K562 (cell line): ENCODE data around the gene MICU1. TPM values are rescaled to one million over a fixed set of nuclear protein-coding genes. Genes with fewer than 3 reads are reported as not detected.

Experiments
- ATAC-seq: fragments of 200-7000 bp; cut with Tn5 transposase; 3 replicates; pipeline ENCODE4 v1.9.1; 2020; ENCODE audit warnings: moderate library complexity
- BruUV-seq: library from RNA; stranded (reverse); fragments of 400-500 nt; replicated peaks from 2 replicates; lab custom pipeline; 2021; lab: Mats Ljungman, UMichigan
- CTCF ChIA-PET: fragments of 300-600 bp; formaldehyde crosslinking; extraction: SDS; loops from one replicate; lab custom pipeline; 2021; ENCODE audit warnings: low intra/inter-chr PET ratio; lab: Yijun Ruan, JAX
- POLR2A ChIA-PET: fragments of 300-600, 350-650 bp; sonication (Branson Sonifier 250); formaldehyde crosslinking; extraction: SDS; loops from one replicate; lab custom pipeline; 2021; ENCODE audit warnings: antibody characterized with exemption, inconsistent platforms; lab: Yijun Ruan, JAX
- DNase-seq, 4 experiments: peaks; one replicate each; pipeline versions ENCODE4 v3.0.0 to v3.0.0-alpha.2; 2011 to 2018; ENCODE audit warnings: low spot score in 3 of 4, mixed read lengths in 3 of 4; ENCODE audit errors: extremely low read depth in 1 of 4
- FAIRE-seq: peaks from 2 replicates; lab custom pipeline; 2011; peaks lifted over from hg19 to GRCh38; lab: Jason Lieb, UNC
- H2AFZ ChIP-seq: 2 replicates; pipeline ENCODE4 v1.6.0; 2011; ENCODE audit warnings: low read depth, low read length, control low read depth, inconsistent platforms
- H3K27ac ChIP-seq: fragments of 200-600 bp; 3 replicates; pipeline ENCODE4 v1.8.0; 2011; ENCODE audit warnings: low read depth, mild to moderate bottlenecking, control low read depth, inconsistent platforms, low read length, moderate library complexity, mixed read lengths; ENCODE audit errors: extremely low read depth
- H3K27me3 ChIP-seq, 2 experiments: fragments of 300-600 bp in 1 of 2; 2 replicates in 1 of 2; 3 replicates in 1 of 2; pipeline versions ENCODE4 v1.6.0 to v1.8.0; 2011; ENCODE audit warnings: inconsistent platforms in 2 of 2, low read length in 2 of 2, mild to moderate bottlenecking in 1 of 2, mixed read lengths in 1 of 2, moderate library complexity in 1 of 2; ENCODE audit not compliant: control insufficient read depth in 2 of 2, insufficient read depth in 2 of 2
- H3K36me3 ChIP-seq: fragments of 300-600 bp; 3 replicates; pipeline ENCODE4 v1.8.0; 2011; ENCODE audit warnings: mild to moderate bottlenecking, low read length, inconsistent platforms; ENCODE audit not compliant: control insufficient read depth, insufficient read depth
- H3K4me1 ChIP-seq, 2 experiments: fragments of 200-600 bp in 1 of 2; replicated peaks in 1 of 2; 2 replicates in 1 of 2; 3 replicates in 1 of 2; pipeline versions ENCODE4 v1.5.1 to v1.8.0; 2011; ENCODE audit warnings: inconsistent platforms in 2 of 2, low read length in 2 of 2, mild to moderate bottlenecking in 1 of 2, mixed read lengths in 1 of 2, moderate library complexity in 1 of 2; ENCODE audit not compliant: control insufficient read depth in 2 of 2, insufficient read depth in 2 of 2
- H3K4me2 ChIP-seq: 2 replicates; pipeline ENCODE4 v1.6.1; 2011; ENCODE audit warnings: low read length, control low read depth, inconsistent platforms, mixed read lengths; ENCODE audit not compliant: insufficient read depth
- H3K4me3 ChIP-seq: fragments of 200-600 bp; sonication (generic), shearing (Covaris generic); 2 replicates; pipeline ENCODE4 v1.5.1; 2016; ENCODE audit warnings: control low read depth, inconsistent platforms
- H3K79me2 ChIP-seq: fragments of 200-600 bp; 3 replicates; pipeline ENCODE4 v1.8.0; 2011; ENCODE audit warnings: low read length, inconsistent platforms; ENCODE audit not compliant: control insufficient read depth, insufficient read depth
- H3K9ac ChIP-seq, 2 experiments: 2 replicates each; pipeline versions ENCODE4 v1.6.0 to v1.6.1; 2011; ENCODE audit warnings: low read depth in 2 of 2, low read length in 2 of 2, control low read depth in 1 of 2, inconsistent platforms in 1 of 2, mild to moderate bottlenecking in 1 of 2, mixed read lengths in 1 of 2; ENCODE audit not compliant: insufficient read depth in 1 of 2
- H3K9me1 ChIP-seq: one replicate; pipeline ENCODE4 v1.6.0; 2011; ENCODE audit warnings: inconsistent platforms, mild to moderate bottlenecking, low read length, moderate library complexity; ENCODE audit not compliant: control insufficient read depth, insufficient read depth
- H3K9me3 ChIP-seq: replicated peaks from 2 replicates; pipeline ENCODE4 v1.5.1; 2011; ENCODE audit warnings: low read depth, low read length, inconsistent platforms; ENCODE audit not compliant: control insufficient read depth, insufficient read depth
- H4K20me1 ChIP-seq: replicated peaks from 2 replicates; pipeline ENCODE4 v1.6.1; 2011; ENCODE audit warnings: low read length, inconsistent platforms, mixed read lengths; ENCODE audit not compliant: control insufficient read depth, insufficient read depth
- BRF1 ChIP-seq: IDR thresholded peaks from 3 replicates; pipeline ENCODE4 v1.6.1; 2011; ENCODE audit warnings: borderline replicate concordance, mild to moderate bottlenecking; ENCODE audit not compliant: insufficient read length; ENCODE audit errors: extremely low read depth
- CEBPB ChIP-seq: fragments of 450-650 bp; IDR thresholded peaks from 2 replicates; pipeline ENCODE4 v1.6.1; 2016; ENCODE audit warnings: missing genetic modification characterization, missing compliant biosample characterization
- CREM ChIP-seq: IDR thresholded peaks from 2 replicates; pipeline ENCODE4 v1.6.1; 2014; ENCODE audit warnings: antibody characterized with exemption, low read depth
- ELK3 ChIP-seq: fragments of 450-650 bp; formaldehyde crosslinking; IDR thresholded peaks from 2 replicates; pipeline ENCODE4 v1.4.0; 2020; ENCODE audit warnings: mild to moderate bottlenecking
- FOXO4 ChIP-seq: fragments of 450-650 bp; formaldehyde crosslinking; IDR thresholded peaks from 2 replicates; pipeline ENCODE4 v1.4.0; 2020; ENCODE audit warnings: mild to moderate bottlenecking, moderate library complexity
- GATA2 ChIP-seq: sonication (generic); formaldehyde crosslinking; IDR thresholded peaks from 2 replicates; pipeline ENCODE4 v1.4.0; 2020; ENCODE audit warnings: mild to moderate bottlenecking, missing genetic modification reagents
- MXD1 ChIP-seq: fragments of 250-450 bp; sonication (Bioruptor Pico); IDR thresholded peaks from 2 replicates; pipeline ENCODE4 v1.8.0; 2021; ENCODE audit warnings: borderline replicate concordance, mild to moderate bottlenecking, moderate library complexity; ENCODE audit not compliant: poor library complexity, severe bottlenecking
- NFYB ChIP-seq: IDR thresholded peaks from 2 replicates; pipeline ENCODE4 v1.6.1; 2011; ENCODE audit warnings: mild to moderate bottlenecking, moderate library complexity; ENCODE audit not compliant: insufficient read length; ENCODE audit errors: extremely low read depth
- RBM14 ChIP-seq: fragments of 200-400 bp; formaldehyde crosslinking; IDR thresholded peaks from 2 replicates; pipeline ENCODE4 v1.6.1; 2018; ENCODE audit warnings: low read depth, mild to moderate bottlenecking, low read length, moderate library complexity, borderline replicate concordance; ENCODE audit not compliant: insufficient read depth
- SAP30 ChIP-seq: fragments of 200-600 bp; sonication (generic); IDR thresholded peaks from 2 replicates; pipeline ENCODE4 v1.6.1; 2012; ENCODE audit warnings: borderline replicate concordance, low read depth, mild to moderate bottlenecking, moderate library complexity, low read length, control low read depth, inconsistent platforms; ENCODE audit not compliant: insufficient read depth, poor library complexity, severe bottlenecking
- SLC30A9 ChIP-seq: fragments of 250-450 bp; sonication (Bioruptor Pico); IDR thresholded peaks from 2 replicates; pipeline ENCODE4 v1.8.0; 2022; ENCODE audit warnings: mild to moderate bottlenecking, moderate library complexity
- SRF ChIP-seq, 2 experiments: fragments of 250-450, 450-650 bp in 1 of 2; sonication (Bioruptor Pico) in 1 of 2; sonication (generic) in 1 of 2; formaldehyde crosslinking; IDR thresholded peaks; 2 replicates each; pipeline versions ENCODE4 v1.5.0 to v1.5.1; 2020 to 2022; ENCODE audit warnings: mild to moderate bottlenecking in 1 of 2, missing genetic modification reagents in 1 of 2
- TFE3 ChIP-seq: fragments of 450-650 bp; formaldehyde crosslinking; IDR thresholded peaks from 2 replicates; pipeline ENCODE4 v1.4.0; 2020; ENCODE audit warnings: mild to moderate bottlenecking, mixed read lengths
- WHSC1 ChIP-seq: IDR thresholded peaks from one replicate; pipeline ENCODE4 v1.6.1; 2012; ENCODE audit warnings: low read length, control low read depth, inconsistent platforms
- ZNF133 ChIP-seq: fragments of 250-450 bp; sonication (Bioruptor Pico); IDR thresholded peaks from 2 replicates; pipeline ENCODE4 v1.4.0; 2020; ENCODE audit warnings: mild to moderate bottlenecking
- ZNF3 ChIP-seq: fragments of 250-450 bp; sonication (Bioruptor Pico); IDR thresholded peaks from 2 replicates; pipeline ENCODE4 v1.5.0; 2021; ENCODE audit warnings: mild to moderate bottlenecking, moderate library complexity
- ZNF316 ChIP-seq: fragments of 450-650 bp; IDR thresholded peaks from 2 replicates; pipeline ENCODE4 v1.6.1; 2016
- ZNF408 ChIP-seq: fragments of 250-450 bp; sonication (Bioruptor Pico); IDR thresholded peaks from 2 replicates; pipeline ENCODE4 v1.4.0; 2020; ENCODE audit warnings: low read depth, mild to moderate bottlenecking, moderate library complexity
- WGBS: fragments of 100-300 bp; shearing (Covaris generic); methylation state at CpG from one replicate; pipeline ENCODE4 v1.1.6; 2016; ENCODE audit warnings: low coverage, mixed read lengths; ENCODE audit not compliant: insufficient coverage; ENCODE audit errors: missing lambda C conversion rate; 5-methylcytosine and 5-hydroxymethylcytosine counted together
- in situ Hi-C: fragments of 300-500 bp; cut with MboI; formaldehyde crosslinking; loops from 4 replicates; pipeline ENCODE4 v1.15.0; 2018; ENCODE audit warnings: inconsistent platforms, mixed read lengths
- intact Hi-C: fragments of 100-400 bp; cut with micrococcal nuclease; formaldehyde crosslinking; loops from 2 replicates; pipeline ENCODE4 v1.14.2; 2022
- polyA plus RNA-seq, 8 experiments: library from polyadenylated mRNA; depleted of rRNA in 4 of 8; stranded (reverse) in 5 of 8; unstranded in 3 of 8; fragments of >200 nt; fragmentation: Nextera tagmentation in 2 of 8; fragmentation: Illumina TruSeq in 1 of 8; extraction: Ambion mirVana in 2 of 8; extraction: Trizol in 1 of 8; gene quantifications; 2 replicates each; pipeline versions ENCODE4 v1.2.1 to v1.2.3, GENCODE V29; 2011 to 2014; ENCODE audit warnings: inconsistent platforms in 1 of 8, missing spikeins in 1 of 8
- total RNA-seq, 7 experiments: library from RNA; depleted of rRNA in 6 of 7; stranded (reverse); fragments of >200 nt in 6 of 7; fragmentation: Illumina TruSeq in 2 of 7; extraction: Trizol in 2 of 7; gene quantifications; 2 replicates each; pipeline versions ENCODE4 v1.2.1 to v1.2.3, GENCODE V29; 2011 to 2021; ENCODE audit warnings: low replicate concordance in 1 of 7

The MICU1 gene
- total and polyA plus RNA-seq, 9 of the 15 experiments (the other 6 are each of a cell fraction or from before 2014, with no cell fraction given), result 29.3 to 76.8 (median 48.4) TPM

- CTCF ChIA-PET, result no interaction called here
- no peak overlapping the region for H3K27ac ChIP-seq
- no peaks in the 10 kb centered on the region for H3K36me3 ChIP-seq
- no peak overlapping the region for H3K4me3 ChIP-seq
- H4K20me1 ChIP-seq, result no peaks in the 10 kb centered on the region
- H3K79me2 ChIP-seq, result no peaks in the 10 kb centered on the region
- H3K4me1 ChIP-seq, result peaks cover 0 to 15% of the 10 kb centered on the region in 2 experiments; a peak in 3 of 5 replicates
- no peak overlapping the region for H3K4me2 ChIP-seq
- 28% methylated on average over 2 of the region's 2 CpGs for WGBS
- BruUV-seq, result no TSS peak
- POLR2A ChIA-PET, result interaction anchor here (0.5 to 1.8 kb wide), 6 partner anchors 8 to 762 kb away, joined by 3 to 9 read pairs (median 3); partner anchors contain the start of gene MICU1
- no peaks in the 10 kb centered on the region for H3K9me1 ChIP-seq
- intact Hi-C loops (no loop called here), in situ Hi-C loops (no loop called here)
- H3K9ac ChIP-seq, result no peak overlapping the region
- peak overlapping the region; percentile 52 for H2AFZ ChIP-seq
- H3K9me3 ChIP-seq, result peaks cover 2% of the 10 kb centered on the region; the same call in 1 of the 2 replicates
- DNase-seq (no peak), ATAC-seq (peak; percentile 36; the same call in 1 of the 3 replicates), FAIRE-seq (no peak)
- no peaks in the 10 kb centered on the region for H3K27me3 ChIP-seq
- TF ChIP-seq ZNF3 (CRISPR knock-in tag) (no peak), FOXO4 (CRISPR knock-in tag) (no peak), TFE3 (no peak), SAP30 (no peak), GATA2 (CRISPR knock-in tag) (no peak), ELK3 (no peak), SLC30A9 (CRISPR knock-in tag) (no peak), ZNF133 (no peak), CREM (no peak), ZNF316 (no peak; the same call in 1 of the 2 replicates), MXD1 (CRISPR knock-in tag) (no peak), ZNF408 (CRISPR knock-in tag) (no peak), CEBPB (tag) (no peak), NFYB (no peak), RBM14 (no peak), SRF (CRISPR knock-in tag; IDR thresholded peaks at IDR 0.05) (no peak), BRF1 (no peak), WHSC1 (no peak)
These were observed 19.5 kb upstream of the MICU1 start for GRCh38 chr10:72645263-72645858.
